ENCODE measurements around the gene RGN.
"Not testable (repeated sequence)": the region's sequence is repeated elsewhere in the genome, so short reads cannot be mapped to it uniquely, and the experiment has no call there.

RGN gene

DNA sequence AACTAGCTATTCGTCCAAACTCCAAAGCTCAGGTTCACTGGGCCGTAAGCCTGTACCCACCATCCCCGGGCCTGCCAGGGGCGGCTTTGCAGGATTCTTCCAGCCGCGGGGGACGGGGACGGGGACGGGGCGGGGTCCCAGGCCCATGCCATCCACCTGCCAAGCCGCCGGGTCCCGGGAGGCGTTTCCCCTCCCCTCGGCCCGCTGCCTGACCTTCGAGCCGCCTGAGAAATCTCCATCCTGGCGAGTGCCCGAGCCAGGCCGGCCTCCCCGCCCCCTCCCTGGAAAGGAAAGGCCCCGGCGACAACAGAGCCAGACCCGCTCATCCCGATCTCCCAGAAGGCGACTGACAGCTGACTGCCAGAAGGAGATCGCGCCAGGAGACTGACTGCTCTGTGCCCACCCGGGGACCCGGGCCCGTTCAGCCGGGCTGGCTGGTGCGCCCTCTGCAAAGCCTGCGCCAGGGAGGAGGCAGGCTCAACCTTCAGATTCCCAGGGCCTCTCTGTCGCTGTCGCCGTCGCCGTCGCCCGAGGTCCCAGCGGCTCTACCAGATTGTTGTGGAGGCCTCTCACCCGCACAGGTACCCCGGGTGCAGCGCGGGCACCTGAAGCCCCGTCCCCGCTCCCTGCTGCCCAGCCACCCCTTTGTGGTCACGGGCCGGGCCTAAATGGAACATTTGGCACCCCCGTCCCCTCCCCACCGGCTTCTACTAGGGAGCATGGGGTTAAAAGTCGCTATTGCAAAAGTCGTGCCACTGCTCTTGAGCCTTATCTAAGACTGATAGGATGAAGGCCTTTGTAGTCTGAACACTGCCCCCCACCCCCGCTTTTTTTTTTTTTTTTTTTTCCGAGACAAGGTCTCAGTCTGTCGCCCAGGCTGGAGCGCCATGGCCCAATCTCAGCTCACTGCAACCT, at the start of gene RGN:
RGN (plus strand) TSS at position 315 of the 915 bp plus-strand sequence. CDS start 2,702 bp downstream, outside the sequence.
- DNase-seq (ENCODE audit: low read depth, low spot score): no peak

DNA sequence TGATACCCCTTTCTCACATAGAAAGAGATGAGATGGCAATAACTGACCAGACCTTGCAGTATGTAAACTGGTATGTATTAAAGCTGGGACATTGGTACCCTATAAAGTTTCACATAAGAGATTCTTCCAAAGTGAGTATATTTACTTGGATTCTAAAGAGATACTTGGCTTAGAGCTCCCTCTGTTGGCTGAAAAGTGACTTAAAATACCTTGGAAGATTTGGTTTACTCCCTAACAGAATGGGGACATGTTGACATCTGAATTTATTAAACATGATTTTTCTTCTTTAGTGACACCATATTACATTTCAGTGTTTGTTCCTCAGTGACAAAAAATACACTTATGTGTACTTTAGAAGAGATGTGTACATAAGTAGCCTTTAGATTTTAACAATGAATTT, 47.9 kb upstream of the RGN start:
- DNase-seq (ENCODE audit: low read depth, low spot score): peak; percentile 6

DNA sequence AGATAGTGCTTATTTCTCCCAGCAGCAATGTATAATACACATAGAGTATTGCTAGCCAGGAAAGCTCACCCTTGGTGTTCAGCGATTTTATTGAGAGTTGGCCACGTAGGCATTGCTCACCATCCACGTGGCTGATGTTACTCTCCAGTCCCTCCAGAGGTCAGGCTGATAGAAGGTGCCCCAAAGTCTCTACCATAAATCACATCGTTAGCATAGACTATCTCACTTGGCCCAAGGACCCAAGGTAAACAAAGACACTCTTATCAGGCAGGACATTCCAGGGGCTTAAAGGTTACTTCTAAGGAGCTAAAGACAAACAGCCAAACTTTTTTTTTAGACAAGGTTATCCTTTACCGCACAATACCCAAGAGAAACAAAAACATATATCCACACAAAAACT, 30.3 kb upstream of the RGN start:
- no peak for DNase-seq (ENCODE audit: low read depth, low spot score)

DNA sequence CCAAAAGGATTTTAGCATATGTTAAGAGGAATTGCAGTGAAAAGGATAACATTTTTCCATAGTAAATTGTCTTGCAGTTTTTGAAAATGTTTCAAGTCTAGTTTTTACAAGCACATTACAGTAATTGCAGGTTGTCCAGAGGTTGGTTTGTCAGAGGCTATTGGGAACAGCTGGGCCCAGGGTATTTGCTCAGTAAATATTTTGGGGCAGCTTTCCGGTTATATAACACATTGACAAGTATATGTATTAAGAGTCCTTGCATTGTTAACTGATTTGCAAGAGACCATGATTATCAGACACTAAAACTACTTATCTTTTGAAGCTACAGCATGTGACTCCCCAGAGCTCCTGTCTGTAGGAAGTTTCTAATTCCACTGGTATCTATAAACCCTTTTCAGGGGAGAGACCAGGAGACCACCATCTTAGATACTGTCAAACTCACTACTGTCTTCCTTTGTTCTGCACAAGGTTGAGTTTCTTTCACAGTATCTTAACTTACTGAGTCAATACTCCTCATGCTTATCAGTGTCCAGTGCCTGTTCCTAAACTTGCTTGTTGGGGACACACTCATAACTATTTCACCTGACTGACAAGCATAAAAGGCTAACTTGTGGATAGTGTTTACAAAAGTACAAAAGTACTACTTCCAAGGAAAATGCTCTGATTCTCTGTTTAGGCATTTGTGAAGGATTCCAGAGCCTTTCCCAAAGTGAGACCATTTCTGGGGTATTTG, 18.9 kb upstream of the RGN start:
- no peak for DNase-seq (ENCODE audit: low read depth, low spot score)

DNA sequence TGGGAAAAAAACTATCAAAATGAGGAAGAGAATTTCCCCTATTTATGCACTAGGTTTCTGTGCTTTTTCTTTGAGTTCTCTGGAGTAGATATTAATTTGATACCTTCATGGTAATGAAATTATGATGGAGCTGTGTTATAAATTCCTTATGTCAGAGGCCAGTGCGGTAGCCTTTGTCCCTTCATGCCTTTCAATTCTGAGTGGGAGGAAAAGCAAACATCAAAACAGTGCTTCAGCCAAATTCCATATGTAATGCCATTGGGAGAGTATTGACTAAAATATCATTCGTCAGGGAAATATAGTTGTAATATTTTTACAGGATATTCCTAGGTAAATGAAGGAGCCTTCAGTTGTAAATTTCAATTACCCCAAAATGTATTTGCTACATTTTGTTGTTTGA, 17.5 kb upstream of the RGN start:
- no peak for DNase-seq (ENCODE audit: low read depth, low spot score)

DNA sequence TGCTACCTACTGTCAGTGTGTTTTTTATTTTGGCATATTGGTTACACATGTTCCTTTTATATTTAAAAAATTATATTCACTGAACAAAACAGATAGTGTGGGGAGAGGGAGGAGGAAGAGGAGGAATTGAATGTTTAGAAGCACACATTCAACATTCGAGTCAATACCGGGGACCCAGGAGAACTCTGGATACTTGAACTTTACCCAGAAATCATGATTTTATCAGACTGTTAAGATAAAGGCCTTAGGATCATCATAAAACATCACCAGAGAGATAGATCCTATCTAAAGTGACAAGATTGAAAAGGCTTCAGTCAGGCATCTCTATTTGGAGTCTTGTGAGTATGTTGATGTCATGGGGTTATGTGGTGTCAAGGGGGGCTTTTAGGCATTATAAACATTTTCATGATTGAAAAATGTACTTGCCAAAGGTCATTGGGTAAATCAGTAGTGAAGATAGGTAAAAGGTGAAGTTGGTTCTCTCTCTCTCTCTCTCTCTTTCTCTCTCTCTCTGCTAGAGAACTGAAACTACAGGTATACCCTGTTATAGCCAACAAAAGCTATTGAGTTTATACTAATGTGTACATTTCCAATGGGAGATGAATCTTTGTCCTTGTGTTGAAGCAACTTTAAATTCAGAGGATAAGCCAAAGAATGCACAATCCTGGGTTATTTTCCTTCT, 16.9 kb upstream of the RGN start:
- no peak for DNase-seq (ENCODE audit: low read depth, low spot score)

DNA sequence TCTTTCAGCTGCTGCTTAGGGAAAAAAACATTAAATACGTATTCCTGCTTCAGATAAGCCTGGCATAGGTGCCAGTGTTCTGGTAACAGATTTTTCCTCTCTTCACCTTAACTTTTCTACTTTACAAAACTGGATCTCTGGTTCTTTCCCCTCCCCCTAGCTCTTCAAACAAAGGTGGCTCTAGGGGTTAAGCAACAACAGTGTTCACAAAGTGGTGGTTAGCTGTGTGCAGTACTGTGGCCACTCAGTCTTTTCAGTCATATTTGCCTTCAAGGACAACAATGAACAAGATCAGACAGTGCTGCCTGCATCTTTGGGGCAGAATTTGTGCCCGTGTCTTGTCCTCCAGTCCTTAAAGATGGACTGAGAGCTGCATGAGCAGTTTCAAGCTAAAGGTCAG, 15.1 kb upstream of the RGN start:
- no peak for DNase-seq (ENCODE audit: low read depth, low spot score)

DNA sequence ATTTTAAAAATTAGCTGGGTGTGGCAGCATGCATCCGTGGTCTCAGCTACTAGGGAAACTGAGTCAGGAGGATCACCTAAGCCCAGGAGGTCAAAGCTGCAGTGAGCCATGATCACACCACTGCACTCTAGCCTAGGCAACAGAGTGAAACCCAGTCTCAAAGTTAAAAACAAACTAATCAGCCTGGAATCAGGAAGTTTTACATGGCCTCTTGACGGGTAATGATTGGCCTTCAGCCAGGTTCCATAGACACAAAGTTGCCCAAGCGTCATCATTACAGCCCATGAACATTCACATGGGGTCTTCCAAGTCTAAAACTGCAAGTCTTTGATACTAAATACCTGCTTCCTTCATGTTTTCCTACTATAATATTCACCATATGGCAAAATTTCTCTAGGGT, 10.0 kb upstream of the RGN start:
- no peak for DNase-seq (ENCODE audit: low read depth, low spot score)

DNA sequence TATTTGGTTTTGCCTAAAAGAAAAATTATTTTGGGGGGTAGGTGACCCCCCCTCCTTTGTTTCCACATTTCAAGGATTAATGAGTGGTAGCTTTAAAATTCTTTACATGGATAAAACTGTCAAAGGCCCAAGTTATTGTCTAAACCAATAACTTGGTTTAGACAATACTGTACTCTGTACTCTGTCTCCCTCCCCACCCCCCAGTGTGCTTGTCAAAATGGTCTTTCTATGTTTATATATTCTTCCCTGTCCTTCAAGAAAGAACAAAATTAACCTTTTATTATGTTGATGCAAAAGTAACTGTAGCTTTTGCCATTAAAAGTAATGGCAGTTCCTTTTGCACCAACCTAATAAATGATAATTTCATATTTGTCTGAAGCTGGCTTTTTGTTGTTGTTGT, 9.5 kb upstream of the RGN start:
- no peak for DNase-seq (ENCODE audit: low read depth, low spot score)

DNA sequence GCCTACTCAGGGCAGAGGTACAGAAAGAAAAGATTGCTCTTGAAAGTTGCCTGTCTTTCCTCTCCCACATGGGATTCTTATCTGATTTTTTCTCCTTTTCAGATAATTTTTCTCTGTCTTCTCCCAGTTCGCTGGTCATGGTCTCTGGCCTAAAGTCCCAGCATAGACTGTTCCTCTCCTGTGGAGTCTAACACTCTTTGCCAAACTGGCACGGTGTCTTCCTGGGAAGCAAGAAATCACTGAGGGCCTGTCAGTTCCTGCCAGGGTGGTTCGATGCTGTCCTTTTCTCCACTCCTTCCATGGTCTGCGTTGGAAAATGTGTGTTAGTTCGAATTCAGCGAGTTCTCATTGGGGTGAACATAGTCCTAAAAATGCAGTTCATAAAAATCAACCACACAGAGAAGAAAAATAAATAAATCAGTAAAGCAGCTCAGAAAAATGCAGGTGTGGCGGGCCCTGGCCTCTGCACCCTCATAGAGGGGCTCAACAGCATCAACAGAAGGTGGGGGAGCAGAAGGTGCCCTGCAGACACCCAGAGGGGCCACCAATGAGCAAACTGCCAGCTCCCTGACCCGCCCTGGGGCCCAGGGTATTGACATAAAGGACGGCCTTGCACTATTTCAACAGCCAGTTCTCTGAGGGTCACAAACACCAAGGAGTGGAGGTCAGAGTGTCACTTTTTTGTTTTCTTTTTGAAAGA, 2.1 kb downstream of the RGN start:
- DNase-seq (ENCODE audit: low read depth, low spot score): no peak

DNA sequence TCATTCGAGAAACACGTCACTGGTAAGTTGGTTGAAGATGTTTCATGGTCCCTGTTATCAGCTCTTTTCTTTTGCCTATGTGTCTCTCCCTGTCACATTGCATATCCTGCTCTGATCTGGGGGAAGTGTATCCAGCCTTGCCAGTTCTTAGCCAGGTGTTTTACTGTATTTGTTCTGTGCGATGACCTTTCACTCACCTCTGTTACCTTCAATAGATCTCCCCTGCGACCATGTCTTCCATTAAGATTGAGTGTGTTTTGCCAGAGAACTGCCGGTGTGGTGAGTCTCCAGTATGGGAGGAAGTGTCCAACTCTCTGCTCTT, 2.6 kb downstream of the RGN start:
- DNase-seq (ENCODE audit: low read depth, low spot score): no peak

DNA sequence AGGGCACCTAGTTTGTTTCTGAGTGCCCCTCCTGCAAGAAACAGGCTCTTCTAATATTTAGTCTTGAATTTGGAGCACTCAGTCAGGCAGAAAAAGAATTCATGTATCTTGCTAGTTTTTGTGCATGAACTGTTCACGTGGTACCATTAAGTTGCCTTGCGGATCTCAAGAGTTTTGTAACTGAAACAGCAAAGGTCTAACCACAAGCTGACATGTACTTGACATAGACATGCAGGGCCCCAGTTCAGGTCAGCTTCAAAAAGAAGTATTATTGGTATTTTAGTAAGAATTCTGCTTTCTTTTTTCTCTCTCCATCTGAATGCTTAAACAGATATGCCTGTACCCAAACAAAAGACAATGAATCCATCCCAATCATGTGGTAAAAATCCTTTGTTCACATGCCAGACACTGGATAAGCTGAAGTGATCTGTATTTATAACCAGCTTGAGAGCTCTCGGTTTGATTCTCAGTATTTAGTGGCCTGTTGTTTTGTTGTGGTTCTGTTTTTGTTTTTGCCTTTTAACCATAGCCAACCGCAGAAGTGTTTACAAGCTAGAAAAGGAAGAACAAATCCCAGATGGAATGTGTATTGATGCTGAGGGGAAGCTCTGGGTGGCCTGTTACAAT, 13.0 kb downstream of the RGN start:
- no peak for DNase-seq (ENCODE audit: low read depth, low spot score)

DNA sequence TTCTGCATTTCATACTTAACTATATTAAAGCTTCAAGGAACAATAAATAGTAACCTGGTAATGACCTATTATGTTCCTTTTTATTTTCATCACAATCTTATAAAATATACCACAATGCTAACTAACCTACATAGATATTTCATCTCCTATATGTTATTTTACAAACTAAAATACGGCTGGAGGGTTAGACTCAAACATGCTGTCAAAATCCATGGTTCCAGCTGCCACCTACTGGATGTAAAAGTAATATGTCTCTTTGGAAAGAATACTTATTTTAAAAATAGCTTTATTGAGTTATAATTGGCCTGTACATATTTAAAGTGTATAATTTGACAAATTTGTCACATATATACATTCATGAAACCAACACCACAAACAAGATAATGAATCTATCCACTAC, 15.0 kb downstream of the RGN start:
- no peak for DNase-seq (ENCODE audit: low read depth, low spot score)

DNA sequence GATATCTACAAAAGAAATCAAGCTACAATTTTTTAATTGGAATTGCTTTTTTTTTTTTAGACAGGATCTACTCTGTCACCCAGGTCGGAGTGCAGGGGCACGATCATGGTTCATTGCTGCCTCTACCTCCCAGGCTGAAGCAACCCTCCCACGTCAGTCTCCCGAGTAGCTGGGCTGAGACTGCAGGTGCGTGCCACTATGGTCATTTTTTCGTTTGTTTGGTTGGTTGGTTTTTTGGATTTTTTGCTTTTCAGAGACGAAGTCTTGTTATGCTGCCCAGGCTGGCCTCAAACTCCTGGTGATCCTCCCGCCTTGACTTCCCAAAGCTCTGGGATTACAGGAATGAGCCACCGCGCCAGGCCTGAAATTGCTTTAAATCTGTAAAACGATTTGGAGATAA, 15.6 kb downstream of the RGN start:
- no peak for DNase-seq (ENCODE audit: low read depth, low spot score)

DNA sequence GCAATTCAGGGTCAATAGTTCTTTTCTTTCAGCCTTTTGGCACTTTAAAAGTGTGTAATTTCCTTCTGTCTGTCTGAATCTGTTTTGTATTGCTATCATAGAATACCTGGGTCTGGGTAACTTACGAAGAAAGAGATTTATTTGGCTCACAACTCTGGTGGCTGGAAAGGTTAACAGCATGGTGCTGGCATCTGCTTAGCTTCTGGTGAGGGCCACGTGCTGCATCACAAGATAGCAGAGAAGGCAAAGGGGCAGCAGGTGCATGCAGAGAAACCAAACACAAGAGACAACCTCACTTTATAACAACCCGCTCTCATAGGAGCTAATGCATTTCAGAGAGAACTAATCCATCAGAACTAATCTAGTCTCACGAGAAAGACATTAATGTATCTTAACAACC, 18.8 kb downstream of the RGN start:
- no peak for DNase-seq (ENCODE audit: low read depth, low spot score)

DNA sequence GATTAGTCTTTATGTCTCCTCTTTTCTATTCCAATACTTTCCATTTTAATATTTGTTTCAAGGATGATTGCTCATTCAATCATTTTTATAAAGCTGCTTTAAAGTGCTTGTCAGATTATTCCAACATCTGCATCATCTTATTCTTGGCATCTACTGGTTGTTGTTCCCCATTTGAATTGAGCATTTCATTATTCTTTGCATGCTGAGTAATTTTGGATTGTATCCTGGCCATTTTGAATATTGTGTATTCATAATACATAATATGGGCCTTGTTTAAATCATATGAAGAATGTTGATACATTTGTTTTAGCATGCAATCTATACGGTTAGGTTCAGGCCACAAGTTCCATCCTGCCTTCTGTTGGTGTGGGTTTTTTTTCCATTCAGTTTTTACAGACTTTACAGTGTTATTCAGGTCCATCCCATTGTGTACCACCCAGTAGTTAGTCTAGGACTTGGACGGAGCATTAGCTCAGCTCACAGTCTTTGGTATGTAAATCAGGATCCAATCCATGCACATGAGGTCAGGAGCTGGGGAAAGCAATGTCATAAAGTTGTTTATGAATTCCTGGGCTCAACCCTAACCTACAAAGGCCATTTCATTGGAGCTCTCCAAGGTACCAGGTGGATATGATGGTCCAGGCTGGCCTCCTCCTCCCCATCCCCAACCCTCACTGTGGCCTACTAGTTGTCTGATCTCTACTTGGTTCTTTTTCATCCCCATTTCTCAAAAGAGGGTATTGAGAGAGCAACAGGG, 20.3 kb downstream of the RGN start:
- DNase-seq (ENCODE audit: low read depth, low spot score): no peak

DNA sequence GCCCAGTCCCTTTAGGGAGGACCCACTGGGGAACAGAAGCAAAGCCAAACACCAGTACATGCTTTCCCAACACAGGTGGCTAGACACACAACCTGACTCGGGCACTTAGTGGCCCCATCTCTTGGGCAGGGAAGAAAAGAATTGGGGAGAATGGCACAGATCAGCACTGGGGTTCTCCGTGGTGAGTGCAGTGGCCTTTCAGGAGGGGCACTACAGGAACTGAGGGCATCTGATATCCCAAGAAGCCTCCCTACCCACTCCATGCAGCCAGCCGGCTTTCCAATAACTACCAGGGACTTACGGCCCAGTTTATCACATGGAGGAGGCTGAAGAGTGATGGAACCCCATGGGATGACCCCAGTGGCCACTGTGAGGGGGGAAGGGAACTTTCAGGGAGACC, 23.0 kb downstream of the RGN start:
- DNase-seq (ENCODE audit: low read depth, low spot score): no peak

DNA sequence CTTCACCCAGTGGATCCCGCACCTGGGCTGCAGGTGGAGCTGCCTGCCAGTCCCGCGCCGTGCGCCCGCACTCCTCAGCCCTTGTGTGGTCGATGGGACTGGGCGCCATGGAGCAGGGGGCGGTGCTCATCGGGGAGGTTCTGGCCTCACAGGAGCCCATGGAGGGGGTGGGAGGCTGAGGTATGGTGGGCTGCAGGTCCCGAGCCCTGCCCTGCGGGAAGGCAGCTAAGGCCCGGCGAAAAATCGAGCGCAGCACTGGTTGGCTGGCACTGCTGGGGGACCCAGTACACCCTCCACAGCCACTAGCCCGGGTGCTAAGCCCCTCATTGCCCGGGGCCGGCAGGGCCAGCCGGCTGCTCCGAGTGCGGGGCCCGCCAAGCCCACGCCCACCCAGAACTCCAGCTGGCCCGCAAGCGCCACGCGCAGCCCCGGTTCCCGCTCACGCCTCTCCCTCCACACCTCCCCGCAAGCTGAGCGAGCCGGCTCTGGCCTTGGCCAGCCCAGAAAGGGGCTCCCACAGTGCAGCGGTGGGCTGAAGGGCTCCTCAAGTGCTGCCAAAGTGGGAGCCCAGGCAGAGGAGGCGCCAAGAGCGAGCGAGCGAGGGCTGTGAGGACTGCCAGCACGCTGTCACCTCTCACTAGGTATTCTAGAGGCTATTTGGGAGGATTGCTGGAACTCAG, 32.8 kb downstream of the RGN start:
- DNase-seq (ENCODE audit: low read depth, low spot score): not testable (repeated sequence)

DNA sequence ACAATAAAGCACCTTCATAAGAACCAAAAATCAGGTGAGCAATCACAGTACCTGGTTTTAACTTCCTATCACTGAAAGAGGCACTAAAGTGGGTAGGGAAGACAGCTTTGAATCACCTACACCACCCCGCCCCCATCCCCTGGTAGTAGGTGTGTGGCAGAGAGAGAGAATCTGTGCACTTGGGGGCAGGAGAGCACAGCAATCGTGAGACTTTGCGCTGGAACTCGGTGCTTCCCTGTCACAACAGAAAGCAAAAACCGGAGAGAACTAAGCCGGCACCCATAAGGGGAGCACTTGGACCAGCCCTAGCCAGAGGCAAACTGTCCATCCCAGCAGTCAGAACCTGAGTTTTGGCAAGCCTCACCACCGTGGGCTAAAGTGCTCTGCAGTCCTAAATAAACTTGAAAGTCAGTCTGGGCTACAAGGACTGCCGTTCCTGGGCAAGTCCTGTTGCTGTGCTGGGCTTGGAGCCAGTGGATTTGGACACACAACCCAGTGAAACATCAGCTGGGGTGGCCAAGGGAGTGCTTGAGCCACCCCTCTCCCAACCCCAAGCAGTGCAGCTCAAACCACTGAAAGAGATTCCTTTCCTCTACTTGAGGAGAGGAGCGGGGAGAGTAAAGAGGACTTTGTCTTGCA, 34.2 kb downstream of the RGN start:
- no peak for DNase-seq (ENCODE audit: low read depth, low spot score)
